Erythroblast (primary cell): ENCODE data around the gene CDCA7L.

Experiments
- GATA1 ChIP-seq: IDR thresholded peaks from 2 replicates; pipeline ENCODE4 v1.6.1; 2011; ENCODE audit warnings: low read depth, mild to moderate bottlenecking, control low read depth, low read length, moderate library complexity
- POLR2A ChIP-seq: IDR thresholded peaks from 2 replicates; pipeline ENCODE4 v1.6.1; 2011; ENCODE audit warnings: mild to moderate bottlenecking, low read length

- no peak for TF ChIP-seq POLR2A
- TF ChIP-seq GATA1, result no peak
Observed at GRCh38 chr7:21886396-21886795, 59.3 kb downstream of the CDCA7L start.
